ENCODE data around the gene GEMIN5. TPM values are rescaled to one million over a fixed set of nuclear protein-coding genes. Genes with fewer than 3 reads are reported as not detected.
A peak's percentile ranks its signal among the peaks of the same experiment; 100 is the strongest.

GEMIN5 gene
- total and polyA plus RNA-seq, 2 donors from 2014 or later: 3.5 to 14.8 TPM

DNA sequence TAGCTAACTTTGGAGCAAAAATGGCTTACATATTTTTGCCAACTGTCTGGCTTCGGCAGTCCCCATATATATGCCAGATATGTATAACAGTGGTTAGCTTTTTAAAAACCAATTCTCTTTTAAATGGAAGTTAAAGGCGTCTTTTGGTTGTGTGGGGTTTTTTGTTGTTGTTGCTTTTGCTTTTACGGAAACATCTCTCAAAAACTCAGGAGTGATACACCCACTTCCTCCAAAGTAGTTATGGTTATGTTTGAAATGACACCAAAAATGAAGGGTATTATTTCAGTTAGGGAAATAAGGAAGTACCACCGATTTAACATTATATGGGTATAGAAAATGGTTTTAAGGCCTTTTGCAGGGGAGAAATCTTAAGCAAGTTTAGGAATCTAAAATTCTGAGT is 77.2 kb downstream of the GEMIN5 start:
- TF ChIP-seq, protein P1, sequence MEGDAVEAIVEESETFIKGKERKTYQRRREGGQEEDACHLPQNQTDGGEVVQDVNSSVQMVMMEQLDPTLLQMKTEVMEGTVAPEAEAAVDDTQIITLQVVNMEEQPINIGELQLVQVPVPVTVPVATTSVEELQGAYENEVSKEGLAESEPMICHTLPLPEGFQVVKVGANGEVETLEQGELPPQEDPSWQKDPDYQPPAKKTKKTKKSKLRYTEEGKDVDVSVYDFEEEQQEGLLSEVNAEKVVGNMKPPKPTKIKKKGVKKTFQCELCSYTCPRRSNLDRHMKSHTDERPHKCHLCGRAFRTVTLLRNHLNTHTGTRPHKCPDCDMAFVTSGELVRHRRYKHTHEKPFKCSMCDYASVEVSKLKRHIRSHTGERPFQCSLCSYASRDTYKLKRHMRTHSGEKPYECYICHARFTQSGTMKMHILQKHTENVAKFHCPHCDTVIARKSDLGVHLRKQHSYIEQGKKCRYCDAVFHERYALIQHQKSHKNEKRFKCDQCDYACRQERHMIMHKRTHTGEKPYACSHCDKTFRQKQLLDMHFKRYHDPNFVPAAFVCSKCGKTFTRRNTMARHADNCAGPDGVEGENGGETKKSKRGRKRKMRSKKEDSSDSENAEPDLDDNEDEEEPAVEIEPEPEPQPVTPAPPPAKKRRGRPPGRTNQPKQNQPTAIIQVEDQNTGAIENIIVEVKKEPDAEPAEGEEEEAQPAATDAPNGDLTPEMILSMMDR (IDR thresholded peaks at IDR 0.05; ENCODE audit: borderline replicate concordance, extremely low read depth, insufficient read depth): no peak
- Histone ChIP-seq H3K9ac (ENCODE audit: low read length in 3 of 3) (no peak overlapping the region), H3K27me3 (ENCODE audit: control insufficient read depth, insufficient read depth, low read length) (no peaks in the 10 kb centered on the region), H3K9me3 (ENCODE audit: control insufficient read depth in 2 of 3, insufficient read depth in 1 of 3, low read length in 3 of 3) (no peaks in the 10 kb centered on the region), H3K4me1 (ENCODE audit: control insufficient read depth in 2 of 3, insufficient read depth in 2 of 3, low read depth in 1 of 3, low read length in 3 of 3) (peaks cover 0 to 15% (median 2%) of the 10 kb centered on the region in 3 donors), H3K27ac (ENCODE audit: low read depth in 2 of 2, low read length in 2 of 2) (no peak overlapping the region), H3K4me3 (ENCODE audit: low read length in 3 of 3) (peak overlapping the region in 1 of 3 donors; percentile 91), H3K36me3 (ENCODE audit: control insufficient read depth in 2 of 3, insufficient read depth in 3 of 3, low read length in 3 of 3) (peaks cover 0 to 13% (median 7%) of the 10 kb centered on the region in 3 donors)
- intact Hi-C loops (cut with DNase I): no loop called here
- FAIRE-seq (no peak), DNase-seq (no peak)

DNA sequence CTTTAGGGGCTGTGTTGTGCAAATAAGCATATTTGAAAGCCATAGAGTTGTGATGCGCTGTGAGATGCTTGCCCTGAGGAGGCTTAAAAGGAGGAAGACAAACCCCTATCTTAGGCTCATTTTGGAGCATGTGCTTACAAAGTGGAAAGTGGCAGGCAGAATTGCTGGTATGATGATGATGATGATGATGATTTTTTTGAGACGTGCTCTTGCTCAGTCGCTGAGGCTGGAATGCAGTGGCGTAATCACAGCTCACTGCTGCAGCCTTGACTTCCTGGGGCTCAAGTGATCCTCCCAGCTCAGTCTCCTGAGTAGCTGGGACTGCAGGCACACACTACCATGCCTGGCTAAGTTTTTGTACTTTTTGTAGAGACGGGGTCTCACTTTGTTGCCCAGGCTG is 77.9 kb downstream of the GEMIN5 start:
- intact Hi-C loops (cut with DNase I): no loop called here
- H3K27ac ChIP-seq (ENCODE audit: low read depth in 2 of 2, low read length in 2 of 2): no peak overlapping the region
- H3K36me3 ChIP-seq (ENCODE audit: control insufficient read depth in 2 of 3, insufficient read depth in 3 of 3, low read length in 3 of 3): peaks cover 0 to 7% (median 2%) of the 10 kb centered on the region in 3 donors
- DNase-seq (peak in 3 of 5 donors; percentile 13 to 73 (median 16)), FAIRE-seq (no peak)
- no peaks in the 10 kb centered on the region for H3K9me3 ChIP-seq (ENCODE audit: control insufficient read depth in 2 of 3, insufficient read depth in 1 of 3, low read length in 3 of 3)
- no peaks in the 10 kb centered on the region for H3K27me3 ChIP-seq (ENCODE audit: control insufficient read depth, insufficient read depth, low read length)
- H3K9ac ChIP-seq (ENCODE audit: low read length in 3 of 3): peak overlapping the region in 1 of 3 donors; percentile 16
- TF ChIP-seq, protein P1 (IDR thresholded peaks at IDR 0.05; ENCODE audit: borderline replicate concordance, extremely low read depth, insufficient read depth): no peak
- H3K4me3 ChIP-seq (ENCODE audit: low read length in 3 of 3): peak overlapping the region; percentile 28 to 92 (median 91)
- peaks cover 0 to 15% (median 2%) of the 10 kb centered on the region in 3 donors for H3K4me1 ChIP-seq (ENCODE audit: control insufficient read depth in 2 of 3, insufficient read depth in 2 of 3, low read depth in 1 of 3, low read length in 3 of 3)

DNA sequence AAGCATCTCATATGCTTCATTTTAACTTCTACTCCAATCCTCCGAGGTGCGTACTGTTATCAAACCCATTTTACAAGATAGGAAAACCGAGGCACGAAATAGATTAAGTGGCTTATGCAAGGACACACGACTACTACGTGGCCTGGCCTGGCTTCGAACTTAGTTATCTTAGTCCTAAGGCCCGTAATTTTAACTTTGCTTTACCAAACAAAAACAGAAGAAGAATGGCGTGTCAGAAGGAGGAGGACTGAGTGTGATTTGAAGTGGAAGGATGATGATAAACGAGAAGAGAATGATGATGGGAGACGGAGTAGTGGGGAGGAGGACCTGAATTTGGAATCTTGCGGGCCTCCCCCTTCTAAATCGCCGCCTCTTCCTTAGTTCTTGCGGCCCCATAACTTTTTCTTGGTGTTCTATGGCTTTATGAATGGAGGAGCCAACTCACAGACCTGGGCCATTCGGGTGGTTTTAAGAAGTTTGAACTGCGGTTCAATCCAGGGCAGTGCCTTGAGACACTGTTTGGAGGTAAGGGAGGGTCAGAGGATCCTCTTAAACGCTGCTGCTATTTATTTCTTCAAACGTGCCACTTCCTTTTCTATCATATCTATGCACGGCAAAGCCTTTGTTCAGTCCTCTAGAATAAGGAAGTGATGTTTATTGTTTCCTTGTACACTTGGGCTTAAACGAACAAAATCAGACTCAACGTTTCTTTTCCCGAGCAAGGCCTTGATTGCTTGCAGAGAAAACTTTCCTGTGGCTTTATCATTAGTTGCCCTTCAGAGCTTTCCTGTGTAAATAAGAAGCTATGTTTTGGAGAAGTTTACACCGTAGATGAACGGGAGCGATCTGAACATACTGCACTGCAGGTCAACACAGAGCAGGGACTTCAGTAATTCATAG is 78.8 kb downstream of the GEMIN5 start:
- DNase-seq (peak in 2 of 5 donors; percentile 31 to 34), FAIRE-seq (no peak)
- peaks cover 0 to 15% (median 2%) of the 10 kb centered on the region in 3 donors for H3K4me1 ChIP-seq (ENCODE audit: control insufficient read depth in 2 of 3, insufficient read depth in 2 of 3, low read depth in 1 of 3, low read length in 3 of 3)
- TF ChIP-seq, protein P1 (IDR thresholded peaks at IDR 0.05; ENCODE audit: borderline replicate concordance, extremely low read depth, insufficient read depth): no peak
- peak overlapping the region; percentile 94 to 98 for H3K27ac ChIP-seq (ENCODE audit: low read depth in 2 of 2, low read length in 2 of 2)
- peaks cover 0 to 5% (median 0%) of the 10 kb centered on the region in 3 donors for H3K36me3 ChIP-seq (ENCODE audit: control insufficient read depth in 2 of 3, insufficient read depth in 3 of 3, low read length in 3 of 3)
- intact Hi-C loops (cut with DNase I): no loop called here
- H3K27me3 ChIP-seq (ENCODE audit: control insufficient read depth, insufficient read depth, low read length): no peaks in the 10 kb centered on the region
- no peaks in the 10 kb centered on the region for H3K9me3 ChIP-seq (ENCODE audit: control insufficient read depth in 2 of 3, insufficient read depth in 1 of 3, low read length in 3 of 3)
- H3K4me3 ChIP-seq (ENCODE audit: low read length in 3 of 3): peak overlapping the region; percentile 85 to 92 (median 91)
- peak overlapping the region; percentile 86 to 92 (median 88) for H3K9ac ChIP-seq (ENCODE audit: low read length in 3 of 3)
